HG02840 (cell line): ENCODE measurements around the gene TRIM22.
"Not testable (repeated sequence)": the region's sequence is repeated elsewhere in the genome, so short reads cannot be mapped to it uniquely, and the experiment has no call there.

Experiments
- ATAC-seq: cut with Tn5 transposase; IDR thresholded peaks from one replicate; pipeline ENCODE4 v1.9.1; 2021; ENCODE audit warnings: mild to moderate bottlenecking, moderate library complexity, moderate number of reproducible peaks; ENCODE audit not compliant: unreplicated experiment, low FRiP score

The TRIM22 gene, protein sequence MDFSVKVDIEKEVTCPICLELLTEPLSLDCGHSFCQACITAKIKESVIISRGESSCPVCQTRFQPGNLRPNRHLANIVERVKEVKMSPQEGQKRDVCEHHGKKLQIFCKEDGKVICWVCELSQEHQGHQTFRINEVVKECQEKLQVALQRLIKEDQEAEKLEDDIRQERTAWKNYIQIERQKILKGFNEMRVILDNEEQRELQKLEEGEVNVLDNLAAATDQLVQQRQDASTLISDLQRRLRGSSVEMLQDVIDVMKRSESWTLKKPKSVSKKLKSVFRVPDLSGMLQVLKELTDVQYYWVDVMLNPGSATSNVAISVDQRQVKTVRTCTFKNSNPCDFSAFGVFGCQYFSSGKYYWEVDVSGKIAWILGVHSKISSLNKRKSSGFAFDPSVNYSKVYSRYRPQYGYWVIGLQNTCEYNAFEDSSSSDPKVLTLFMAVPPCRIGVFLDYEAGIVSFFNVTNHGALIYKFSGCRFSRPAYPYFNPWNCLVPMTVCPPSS

GRCh38 chr11:5689551-5689983 is at the start of gene TRIM22:
Gene TRIM22 (plus strand): TSS chr11:5689790. CDS start chr11:5696233, 6,443 bp downstream.
- peak; percentile 77 for ATAC-seq

DNA sequence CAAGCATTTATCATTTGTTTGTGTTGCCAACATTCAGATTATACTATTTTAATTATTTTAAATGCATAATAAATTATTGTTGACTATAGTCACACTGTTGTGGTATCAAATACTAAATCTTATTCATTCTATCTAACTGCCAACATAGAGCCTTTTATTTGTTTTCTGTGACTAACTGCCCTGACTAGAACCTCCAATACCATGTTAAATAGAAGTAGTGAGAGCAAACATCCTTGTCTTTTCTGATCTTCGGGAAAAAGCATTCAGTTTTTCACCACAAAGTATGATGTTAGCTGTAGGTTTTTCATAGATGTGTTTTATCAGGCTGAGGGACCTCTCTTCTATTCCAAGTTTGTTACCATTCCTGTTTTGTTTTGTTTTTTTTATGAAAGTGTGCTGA is 49.6 kb upstream of the TRIM22 start:
- ATAC-seq, result no peak

GRCh38 chr11:5643585-5643984 is 46.0 kb upstream of the TRIM22 start:
- ATAC-seq, result no peak

DNA sequence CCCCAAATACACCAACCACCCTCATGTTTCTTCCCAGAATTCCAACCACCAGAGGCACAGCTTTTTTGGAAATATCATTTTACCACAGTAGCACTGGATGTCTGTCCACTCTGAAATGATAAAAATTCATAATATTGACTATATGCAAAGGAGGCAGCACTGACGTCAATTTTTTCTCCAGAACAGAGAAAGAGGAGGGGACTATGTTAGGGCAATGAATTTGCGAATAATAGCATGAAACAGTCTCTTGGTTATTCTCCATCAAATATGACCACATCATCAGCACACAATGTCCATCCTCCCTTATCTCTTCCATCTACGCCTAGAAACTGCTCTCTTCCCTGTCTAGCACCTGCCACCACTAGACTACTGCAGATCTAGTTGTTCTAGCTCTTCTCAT is 43.5 kb upstream of the TRIM22 start:
- no peak for ATAC-seq

- no peak for ATAC-seq
These were observed 34.1 kb upstream of the TRIM22 start for GRCh38 chr11:5655474-5655873.

- ATAC-seq, result not testable (repeated sequence)
These were observed 32.6 kb upstream of the TRIM22 start for GRCh38 chr11:5656956-5657355.

DNA sequence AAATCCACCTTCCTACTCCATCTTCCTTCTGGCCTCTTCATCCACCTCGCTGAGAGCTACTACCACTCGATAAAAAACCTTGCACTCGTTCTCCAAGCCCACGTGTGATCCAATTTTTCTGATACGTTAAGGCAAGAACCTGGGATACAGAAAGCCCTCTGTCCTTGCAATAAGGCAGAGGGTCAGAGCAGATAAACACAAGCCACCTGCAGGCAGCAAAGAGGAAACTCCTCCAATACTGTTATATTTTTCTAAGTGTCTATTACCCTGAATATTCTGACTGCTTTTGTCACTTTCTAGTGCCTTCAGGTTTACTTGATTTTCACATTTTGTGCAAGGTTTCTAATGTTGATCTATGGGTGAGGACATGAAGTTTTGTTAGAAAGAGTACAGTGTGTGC is 31.3 kb upstream of the TRIM22 start:
- ATAC-seq, result no peak

- no peak for ATAC-seq
These were observed 26.1 kb upstream of the TRIM22 start for GRCh38 chr11:5663511-5663910.

- ATAC-seq, result no peak
These were observed 24.5 kb upstream of the TRIM22 start for GRCh38 chr11:5665051-5665570.

- no peak for ATAC-seq
These were observed 23.7 kb upstream of the TRIM22 start for GRCh38 chr11:5665746-5666401.

GRCh38 chr11:5666402-5666793 is 23.2 kb upstream of the TRIM22 start:
- no peak for ATAC-seq

DNA sequence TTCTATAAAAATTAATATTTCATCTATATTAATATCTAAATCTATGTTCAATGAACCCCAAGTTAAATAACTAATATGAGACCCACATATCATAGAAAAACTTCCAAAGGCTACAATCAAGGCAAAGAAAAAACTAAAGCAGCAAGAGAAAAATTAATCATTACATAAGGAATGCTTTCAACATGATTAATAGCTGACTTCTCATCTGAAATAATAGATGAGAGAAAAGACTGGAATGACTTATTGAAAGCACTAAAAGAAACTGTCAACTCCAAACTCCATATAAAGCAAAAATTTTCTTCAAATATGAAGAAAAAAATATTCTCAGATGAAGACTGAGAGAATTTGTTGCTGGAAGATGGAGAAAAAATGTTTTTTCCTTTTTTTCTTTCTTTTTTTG is 17.8 kb upstream of the TRIM22 start:
- no peak for ATAC-seq

DNA sequence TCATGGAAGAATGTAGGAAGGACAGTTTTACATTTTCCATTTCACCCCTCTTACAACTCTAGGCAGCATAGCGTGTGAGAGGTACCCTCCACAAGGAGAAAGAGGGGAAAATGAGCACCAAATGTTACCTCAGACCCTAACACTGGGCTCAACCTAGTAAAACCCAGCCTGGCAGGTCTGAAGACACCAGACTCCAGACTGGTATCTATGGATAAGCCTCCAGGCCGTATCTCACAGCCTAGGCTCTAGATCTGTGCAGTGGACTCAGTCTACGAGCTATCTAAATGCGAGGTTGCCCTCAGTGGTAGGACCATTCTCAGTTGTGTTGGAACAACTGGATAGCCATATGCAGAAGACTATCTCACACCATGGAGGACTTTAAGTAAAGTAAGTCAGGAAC is 15.2 kb upstream of the TRIM22 start:
- ATAC-seq, result no peak

GRCh38 chr11:5679811-5680210 is 9.8 kb upstream of the TRIM22 start:
- ATAC-seq, result no peak

DNA sequence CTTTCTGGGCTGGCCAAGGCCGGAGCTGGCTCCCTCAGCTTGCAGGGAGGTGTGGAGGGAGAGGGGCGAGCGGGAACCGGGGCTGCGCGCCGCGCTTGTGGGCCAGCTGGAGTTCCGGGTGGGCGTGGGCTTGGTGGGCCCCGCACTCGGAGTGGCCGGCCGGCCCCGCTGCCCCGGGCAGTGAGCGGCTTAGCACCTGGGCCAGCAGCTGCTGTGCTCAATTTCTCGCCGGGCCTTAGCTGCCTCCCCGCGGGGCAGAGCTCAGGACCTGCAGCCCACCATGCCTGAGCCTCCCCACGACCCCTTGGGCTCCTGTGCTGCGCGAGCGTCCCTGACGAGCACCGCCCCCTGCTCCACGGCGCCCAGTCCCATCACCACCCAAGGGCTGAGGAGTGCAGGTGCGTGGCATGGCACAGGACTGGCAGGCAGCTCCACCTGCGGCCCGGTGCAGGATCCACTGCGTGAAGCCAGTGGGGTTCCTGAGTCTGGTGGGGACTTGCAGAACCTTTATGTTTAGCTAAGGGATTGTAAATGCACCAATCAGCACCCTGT is 6.6 kb upstream of the TRIM22 start:
- not testable (repeated sequence) for ATAC-seq

DNA sequence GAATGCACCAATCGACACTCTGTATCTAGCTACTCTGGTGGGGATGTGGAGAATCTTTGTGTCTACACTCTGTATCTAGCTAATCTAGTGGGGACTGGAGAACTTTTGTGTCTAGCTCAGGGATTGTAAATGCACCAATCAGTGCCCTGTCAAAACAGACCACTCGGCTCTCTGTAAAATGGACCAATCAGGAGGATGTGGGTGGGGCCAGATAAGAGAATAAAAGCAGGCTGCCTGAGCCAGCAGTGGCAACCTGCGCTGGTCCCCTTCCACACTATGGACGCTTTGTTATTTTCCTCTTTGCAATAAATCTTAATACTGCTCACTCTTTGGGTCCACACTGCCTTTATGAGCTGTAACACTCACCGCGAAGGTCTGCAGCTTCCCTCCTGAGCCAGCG is 6.0 kb upstream of the TRIM22 start:
- not testable (repeated sequence) for ATAC-seq

GRCh38 chr11:5684036-5684645 is 5.4 kb upstream of the TRIM22 start:
- ATAC-seq, result no peak

GRCh38 chr11:5684646-5685362 is 4.8 kb upstream of the TRIM22 start, which contains the start of gene TRIM5:
Gene TRIM5 (minus strand): TSS chr11:5685074. CDS start chr11:5680177, 4,897 bp downstream.
- ATAC-seq, result peak; percentile 72

DNA sequence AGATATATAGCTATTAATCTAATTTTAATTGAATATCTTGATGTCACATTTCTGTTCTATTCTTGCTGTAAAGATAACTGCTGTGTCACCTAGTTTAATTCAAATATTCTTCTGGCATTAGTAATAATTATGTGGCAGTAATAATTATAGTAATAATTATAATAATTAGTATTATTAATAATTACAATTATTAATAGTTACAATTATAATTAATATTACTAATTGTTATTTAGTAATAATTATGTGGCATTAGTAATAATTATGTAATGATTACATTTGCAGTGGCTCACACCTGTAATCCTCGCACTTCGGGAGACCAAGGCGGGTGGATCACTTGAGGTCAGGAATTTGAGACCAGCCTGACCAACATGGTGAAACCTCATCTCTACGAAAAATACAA is 3.2 kb upstream of the TRIM22 start:
- ATAC-seq, result no peak

DNA sequence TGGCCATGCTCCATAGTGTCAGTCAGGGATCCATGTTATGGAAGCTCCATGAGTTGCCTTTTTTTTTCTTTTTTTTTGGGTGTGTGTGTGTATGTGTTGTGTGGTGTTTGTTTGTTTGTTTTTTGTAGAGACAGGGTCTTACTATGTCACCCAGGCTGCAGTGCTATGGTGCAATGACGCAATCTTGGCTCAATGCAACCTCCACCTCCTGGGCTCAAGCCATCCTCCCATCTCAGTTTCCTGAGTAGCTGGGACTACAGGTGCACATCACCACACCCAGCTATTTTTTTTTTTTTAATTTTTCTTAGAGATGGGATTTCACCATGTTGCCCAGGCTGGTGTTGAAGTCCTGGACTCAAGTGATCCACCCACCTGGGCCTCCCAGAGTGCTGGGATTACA is 1.1 kb upstream of the TRIM22 start:
- ATAC-seq, result no peak
